HepG2 (cell line): ENCODE measurements around the gene BEST2. TPM values are rescaled to one million over a fixed set of nuclear protein-coding genes. Genes with fewer than 3 reads are reported as not detected.

ENCODE experiments used
- AGO2 ChIP-seq: fragments of 200-400 bp; formaldehyde crosslinking; optimal IDR thresholded peaks from 2 replicates; pipeline ENCODE3; 2017; ENCODE audit warnings: mild to moderate bottlenecking, low read depth, low read length, moderate library complexity
- CBX1 ChIP-seq: IDR thresholded peaks from one replicate; pipeline ENCODE4 v1.6.1; 2016; ENCODE audit warnings: antibody characterized with exemption, low read depth
- EZH2 ChIP-seq: conservative IDR thresholded peaks from 2 replicates; pipeline ENCODE4 v1.6.1; 2012; ENCODE audit warnings: mild to moderate bottlenecking, low read depth, low read length, moderate library complexity
- GABPB1 ChIP-seq: IDR thresholded peaks from 2 replicates; pipeline ENCODE4 v1.6.1; 2016; ENCODE audit warnings: mild to moderate bottlenecking, missing genetic modification reagents, moderate library complexity, missing compliant biosample characterization
- HDAC2 ChIP-seq: sonication (generic); formaldehyde crosslinking; IDR thresholded peaks from 2 replicates; pipeline ENCODE4 v1.4.0; 2020; ENCODE audit warnings: missing genetic modification reagents
- MXD4 ChIP-seq: IDR thresholded peaks from 2 replicates; pipeline ENCODE4 v1.6.1; 2016; ENCODE audit warnings: mild to moderate bottlenecking, missing biosample characterization, missing genetic modification reagents
- RFXAP ChIP-seq: sonication (generic); formaldehyde crosslinking; IDR thresholded peaks from 2 replicates; pipeline ENCODE4 v1.4.0; 2020; ENCODE audit warnings: missing genetic modification reagents, borderline replicate concordance
- ZBTB8A ChIP-seq: sonication (generic); formaldehyde crosslinking; IDR thresholded peaks from 2 replicates; pipeline ENCODE4 v1.4.0; 2020; ENCODE audit warnings: mild to moderate bottlenecking, low read depth, missing genetic modification reagents, borderline replicate concordance
- ZNF136 ChIP-seq: sonication (generic); formaldehyde crosslinking; IDR thresholded peaks from 2 replicates; pipeline ENCODE4 v1.8.1; 2022; ENCODE audit warnings: low read depth, mild to moderate bottlenecking, moderate library complexity, missing genetic modification reagents
- ZNF431 ChIP-seq: sonication (generic); formaldehyde crosslinking; IDR thresholded peaks from 2 replicates; pipeline ENCODE4 v1.9.0; 2022; ENCODE audit warnings: missing genetic modification reagents, low read depth, mild to moderate bottlenecking, borderline replicate concordance
- ZNF496 ChIP-seq: sonication (generic); formaldehyde crosslinking; IDR thresholded peaks from 2 replicates; pipeline ENCODE4 v1.8.1; 2023; ENCODE audit warnings: mild to moderate bottlenecking, moderate library complexity, missing genetic modification reagents; ENCODE audit not compliant: insufficient replicate concordance
- ZNF841 ChIP-seq: sonication (generic); formaldehyde crosslinking; IDR thresholded peaks from 2 replicates; pipeline ENCODE4 v1.8.1; 2023; ENCODE audit warnings: missing genetic modification reagents, borderline replicate concordance
- polyA plus RNA-seq, 8 experiments: library from polyadenylated mRNA; depleted of rRNA in 3 of 8; stranded (reverse) in 7 of 8; unstranded in 1 of 8; fragments of >200 nt; fragmentation: Illumina TruSeq in 4 of 8; extraction: Trizol in 4 of 8; gene quantifications; 2 replicates each; pipeline versions ENCODE4 v1.2.1 to v1.2.3, GENCODE V29; 2011 to 2016; ENCODE audit warnings: low read depth in 4 of 8, missing spikeins in 1 of 8, mixed read lengths in 1 of 8; ENCODE audit not compliant: insufficient read depth in 1 of 8
- total RNA-seq, 5 experiments: library from RNA; depleted of rRNA; stranded (reverse); fragments of >200 nt; fragmentation: Illumina TruSeq; extraction: Trizol; gene quantifications; 2 replicates each; pipeline ENCODE4 v1.2.3, GENCODE V29; 2016; ENCODE audit warnings: low read depth in 1 of 5
- TF ChIP-seq, protein P1 (sequence below): sonication (generic); formaldehyde crosslinking; IDR thresholded peaks from 2 replicates; pipeline ENCODE4 v1.8.1; 2023; ENCODE audit warnings: mild to moderate bottlenecking, missing genetic modification reagents
- TF ChIP-seq, protein P2 (sequence below): sonication (generic); formaldehyde crosslinking; IDR thresholded peaks from 2 replicates; pipeline ENCODE4 v1.5.0; 2020; ENCODE audit warnings: missing genetic modification reagents
- TF ChIP-seq, protein P3 (sequence below): sonication (generic); formaldehyde crosslinking; IDR thresholded peaks from 2 replicates; pipeline ENCODE4 v1.4.0; 2020; ENCODE audit warnings: missing genetic modification reagents
- TF ChIP-seq, protein P4 (sequence below): sonication (generic); formaldehyde crosslinking; IDR thresholded peaks from 2 replicates; pipeline ENCODE4 v1.4.0; 2020; ENCODE audit warnings: mild to moderate bottlenecking, missing genetic modification reagents
- TF ChIP-seq, protein P5 (sequence below): sonication (generic); formaldehyde crosslinking; IDR thresholded peaks from 2 replicates; pipeline ENCODE4 v1.5.0; 2020; ENCODE audit warnings: mild to moderate bottlenecking, missing genetic modification reagents, borderline replicate concordance
- TF ChIP-seq, protein P6 (sequence below): sonication (generic); formaldehyde crosslinking; IDR thresholded peaks from 2 replicates; pipeline ENCODE4 v1.8.0; 2022; ENCODE audit warnings: mild to moderate bottlenecking, missing genetic modification reagents, moderate library complexity

The BEST2 gene
- total and polyA plus RNA-seq, 2 of the 13 experiments (the other 11 are each of a cell fraction or from before 2014, with no cell fraction given), result not detected

DNA sequence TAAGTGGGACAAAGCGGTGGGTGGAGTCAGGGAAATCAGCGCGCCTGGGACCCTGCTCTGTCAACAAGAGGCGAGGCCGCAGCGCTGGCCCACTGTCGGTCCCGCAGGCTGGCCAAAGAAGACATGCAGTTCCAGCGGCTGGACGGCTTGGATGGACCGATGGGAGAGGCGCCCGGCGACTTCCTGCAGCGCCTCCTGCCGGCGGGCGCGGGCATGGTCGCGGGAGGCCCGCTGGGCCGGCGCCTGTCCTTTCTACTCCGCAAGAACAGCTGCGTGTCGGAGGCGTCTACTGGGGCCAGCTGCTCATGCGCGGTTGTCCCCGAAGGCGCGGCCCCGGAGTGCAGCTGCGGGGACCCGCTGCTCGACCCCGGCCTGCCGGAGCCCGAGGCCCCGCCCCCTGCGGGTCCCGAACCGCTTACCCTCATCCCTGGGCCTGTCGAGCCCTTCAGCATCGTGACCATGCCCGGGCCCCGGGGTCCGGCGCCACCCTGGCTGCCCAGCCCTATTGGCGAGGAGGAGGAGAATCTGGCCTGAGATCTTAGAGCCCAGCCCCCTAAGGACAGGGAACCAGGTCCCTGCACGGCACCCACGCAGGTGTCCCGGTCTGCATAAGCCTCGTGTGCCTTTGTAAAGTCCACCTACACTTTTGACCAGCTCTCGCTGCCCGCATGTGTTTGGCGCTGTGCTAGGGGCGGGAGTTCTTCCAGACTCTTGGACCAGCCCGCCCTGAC lies 6.1 kb downstream of the BEST2 start (continued):
- TF ChIP-seq, protein P1, sequence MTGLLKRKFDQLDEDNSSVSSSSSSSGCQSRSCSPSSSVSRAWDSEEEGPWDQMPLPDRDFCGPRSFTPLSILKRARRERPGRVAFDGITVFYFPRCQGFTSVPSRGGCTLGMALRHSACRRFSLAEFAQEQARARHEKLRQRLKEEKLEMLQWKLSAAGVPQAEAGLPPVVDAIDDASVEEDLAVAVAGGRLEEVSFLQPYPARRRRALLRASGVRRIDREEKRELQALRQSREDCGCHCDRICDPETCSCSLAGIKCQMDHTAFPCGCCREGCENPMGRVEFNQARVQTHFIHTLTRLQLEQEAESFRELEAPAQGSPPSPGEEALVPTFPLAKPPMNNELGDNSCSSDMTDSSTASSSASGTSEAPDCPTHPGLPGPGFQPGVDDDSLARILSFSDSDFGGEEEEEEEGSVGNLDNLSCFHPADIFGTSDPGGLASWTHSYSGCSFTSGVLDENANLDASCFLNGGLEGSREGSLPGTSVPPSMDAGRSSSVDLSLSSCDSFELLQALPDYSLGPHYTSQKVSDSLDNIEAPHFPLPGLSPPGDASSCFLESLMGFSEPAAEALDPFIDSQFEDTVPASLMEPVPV (CRISPR knock-in tag), result no peak
- TF ChIP-seq, protein P2, sequence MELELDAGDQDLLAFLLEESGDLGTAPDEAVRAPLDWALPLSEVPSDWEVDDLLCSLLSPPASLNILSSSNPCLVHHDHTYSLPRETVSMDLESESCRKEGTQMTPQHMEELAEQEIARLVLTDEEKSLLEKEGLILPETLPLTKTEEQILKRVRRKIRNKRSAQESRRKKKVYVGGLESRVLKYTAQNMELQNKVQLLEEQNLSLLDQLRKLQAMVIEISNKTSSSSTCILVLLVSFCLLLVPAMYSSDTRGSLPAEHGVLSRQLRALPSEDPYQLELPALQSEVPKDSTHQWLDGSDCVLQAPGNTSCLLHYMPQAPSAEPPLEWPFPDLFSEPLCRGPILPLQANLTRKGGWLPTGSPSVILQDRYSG (CRISPR knock-in tag), result no peak
- TF ChIP-seq, protein P3, sequence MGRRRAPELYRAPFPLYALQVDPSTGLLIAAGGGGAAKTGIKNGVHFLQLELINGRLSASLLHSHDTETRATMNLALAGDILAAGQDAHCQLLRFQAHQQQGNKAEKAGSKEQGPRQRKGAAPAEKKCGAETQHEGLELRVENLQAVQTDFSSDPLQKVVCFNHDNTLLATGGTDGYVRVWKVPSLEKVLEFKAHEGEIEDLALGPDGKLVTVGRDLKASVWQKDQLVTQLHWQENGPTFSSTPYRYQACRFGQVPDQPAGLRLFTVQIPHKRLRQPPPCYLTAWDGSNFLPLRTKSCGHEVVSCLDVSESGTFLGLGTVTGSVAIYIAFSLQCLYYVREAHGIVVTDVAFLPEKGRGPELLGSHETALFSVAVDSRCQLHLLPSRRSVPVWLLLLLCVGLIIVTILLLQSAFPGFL (CRISPR knock-in tag), result no peak
- TF ChIP-seq CBX1, result no peak
- no peak for TF ChIP-seq ZNF496 (CRISPR knock-in tag)
- TF ChIP-seq ZNF841 (CRISPR knock-in tag), result no peak
- TF ChIP-seq ZNF431 (CRISPR knock-in tag), result no peak
- TF ChIP-seq, protein P4, sequence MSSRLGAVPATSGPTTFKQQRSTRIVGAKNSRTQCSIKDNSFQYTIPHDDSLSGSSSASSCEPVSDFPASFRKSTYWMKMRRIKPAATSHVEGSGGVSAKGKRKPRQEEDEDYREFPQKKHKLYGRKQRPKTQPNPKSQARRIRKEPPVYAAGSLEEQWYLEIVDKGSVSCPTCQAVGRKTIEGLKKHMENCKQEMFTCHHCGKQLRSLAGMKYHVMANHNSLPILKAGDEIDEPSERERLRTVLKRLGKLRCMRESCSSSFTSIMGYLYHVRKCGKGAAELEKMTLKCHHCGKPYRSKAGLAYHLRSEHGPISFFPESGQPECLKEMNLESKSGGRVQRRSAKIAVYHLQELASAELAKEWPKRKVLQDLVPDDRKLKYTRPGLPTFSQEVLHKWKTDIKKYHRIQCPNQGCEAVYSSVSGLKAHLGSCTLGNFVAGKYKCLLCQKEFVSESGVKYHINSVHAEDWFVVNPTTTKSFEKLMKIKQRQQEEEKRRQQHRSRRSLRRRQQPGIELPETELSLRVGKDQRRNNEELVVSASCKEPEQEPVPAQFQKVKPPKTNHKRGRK (CRISPR knock-in tag), result no peak
- TF ChIP-seq ZBTB8A, result no peak
- no peak for TF ChIP-seq RFXAP (CRISPR knock-in tag)
- TF ChIP-seq, protein P5, sequence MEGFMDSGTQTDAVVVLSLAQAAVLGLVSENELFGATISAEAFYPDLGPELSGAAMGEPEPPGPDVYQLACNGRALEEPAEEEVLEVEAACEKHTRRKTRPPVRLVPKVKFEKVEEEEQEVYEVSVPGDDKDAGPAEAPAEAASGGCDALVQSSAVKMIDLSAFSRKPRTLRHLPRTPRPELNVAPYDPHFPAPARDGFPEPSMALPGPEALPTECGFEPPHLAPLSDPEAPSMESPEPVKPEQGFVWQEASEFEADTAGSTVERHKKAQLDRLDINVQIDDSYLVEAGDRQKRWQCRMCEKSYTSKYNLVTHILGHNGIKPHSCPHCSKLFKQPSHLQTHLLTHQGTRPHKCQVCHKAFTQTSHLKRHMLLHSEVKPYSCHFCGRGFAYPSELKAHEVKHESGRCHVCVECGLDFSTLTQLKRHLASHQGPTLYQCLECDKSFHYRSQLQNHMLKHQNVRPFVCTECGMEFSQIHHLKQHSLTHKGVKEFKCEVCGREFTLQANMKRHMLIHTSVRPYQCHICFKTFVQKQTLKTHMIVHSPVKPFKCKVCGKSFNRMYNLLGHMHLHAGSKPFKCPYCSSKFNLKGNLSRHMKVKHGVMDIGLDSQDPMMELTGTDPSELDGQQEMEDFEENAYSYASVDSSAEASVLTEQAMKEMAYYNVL, result no peak
- TF ChIP-seq GABPB1 (CRISPR knock-in tag), result peak; percentile 71
- TF ChIP-seq HDAC2 (CRISPR knock-in tag), result no peak; the same call in 1 of the 2 replicates
- TF ChIP-seq, protein P6, sequence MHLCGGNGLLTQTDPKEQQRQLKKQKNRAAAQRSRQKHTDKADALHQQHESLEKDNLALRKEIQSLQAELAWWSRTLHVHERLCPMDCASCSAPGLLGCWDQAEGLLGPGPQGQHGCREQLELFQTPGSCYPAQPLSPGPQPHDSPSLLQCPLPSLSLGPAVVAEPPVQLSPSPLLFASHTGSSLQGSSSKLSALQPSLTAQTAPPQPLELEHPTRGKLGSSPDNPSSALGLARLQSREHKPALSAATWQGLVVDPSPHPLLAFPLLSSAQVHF, result no peak
- TF ChIP-seq MXD4, result no peak
- TF ChIP-seq AGO2, result peak; percentile 52
- TF ChIP-seq EZH2, result no peak
- TF ChIP-seq ZNF136, result no peak
